ENCODE measurements around the gene FRMD8. TPM values are rescaled to one million over a fixed set of nuclear protein-coding genes. Genes with fewer than 3 reads are reported as not detected.

FRMD8 gene
- total and polyA plus RNA-seq, 2 of the 8 experiments (the other 6 are each of a cell fraction or from before 2014, with no cell fraction given), result 15.0 to 19.2 TPM

GRCh38 chr11:65379698-65380459, 6.6 kb upstream of the FRMD8 start (continued):
- TF ChIP-seq CHD7 (IDR thresholded peaks at IDR 0.05; ENCODE audit: insufficient replicate concordance, low read length) (no peak), KDM1A (IDR thresholded peaks at IDR 0.05; ENCODE audit: borderline replicate concordance, low read length) (no peak), TAF1 (IDR thresholded peaks at IDR 0.05; ENCODE audit: low read depth, low read length) (no peak), SP1 (IDR thresholded peaks at IDR 0.05; ENCODE audit: low read depth, low read length) (no peak), TCF12 (IDR thresholded peaks at IDR 0.05; ENCODE audit: low read depth, low read length) (no peak), BRCA1 (IDR thresholded peaks at IDR 0.05; ENCODE audit: low read depth, low read length) (no peak), RBBP5 (IDR thresholded peaks at IDR 0.05; ENCODE audit: borderline replicate concordance, low read depth, low read length) (no peak), NANOG (IDR thresholded peaks at IDR 0.05; ENCODE audit: insufficient read depth, low read depth, low read length, poor library complexity, severe bottlenecking) (no peak), EZH2 (IDR thresholded peaks at IDR 0.05; ENCODE audit: low read depth, low read length, severe bottlenecking) (no peak), KDM4A (IDR thresholded peaks at IDR 0.05; ENCODE audit: low read depth, low read length, severe bottlenecking) (no peak)

Measured in H1 (cell line).